GM08714 (cell line): Measurements from ENCODE around the gene LGSN.
"Not testable (repeated sequence)": the region's sequence is repeated elsewhere in the genome, so short reads cannot be mapped to it uniquely, and the experiment has no call there.

ENCODE experiments used
- H3K4me3 ChIP-seq: fragments of 200-500 bp; sonication (Bioruptor generic); 2 replicates; pipeline ENCODE4 v1.5.1; 2014; ENCODE audit warnings: mild to moderate bottlenecking, low read length, inconsistent platforms
- ZNF274 ChIP-seq: IDR thresholded peaks from 2 replicates; pipeline ENCODE4 v1.6.1; 2012; ENCODE audit warnings: mild to moderate bottlenecking, low read depth, low read length

Gene LGSN

DNA sequence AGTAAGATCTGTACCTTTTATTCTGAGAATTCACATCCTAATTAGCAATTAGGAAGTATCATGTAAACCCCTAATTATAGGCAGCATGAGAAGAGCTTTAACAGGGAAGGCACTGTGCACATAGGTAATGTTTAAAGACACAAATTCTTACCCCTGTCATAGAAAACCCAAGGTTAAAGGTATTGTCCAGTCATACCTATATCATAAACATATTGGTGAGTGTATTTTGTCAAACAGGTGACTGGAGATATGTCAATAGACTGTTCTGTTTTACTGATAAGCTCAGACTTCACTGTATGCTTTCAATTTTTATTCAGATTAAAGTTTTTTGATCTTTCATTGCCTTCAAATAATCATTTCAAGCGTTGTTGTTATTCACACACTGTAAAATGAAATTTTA, 43.8 kb downstream of the LGSN start:
- no peak overlapping the region for H3K4me3 ChIP-seq
- TF ChIP-seq ZNF274 = no peak

DNA sequence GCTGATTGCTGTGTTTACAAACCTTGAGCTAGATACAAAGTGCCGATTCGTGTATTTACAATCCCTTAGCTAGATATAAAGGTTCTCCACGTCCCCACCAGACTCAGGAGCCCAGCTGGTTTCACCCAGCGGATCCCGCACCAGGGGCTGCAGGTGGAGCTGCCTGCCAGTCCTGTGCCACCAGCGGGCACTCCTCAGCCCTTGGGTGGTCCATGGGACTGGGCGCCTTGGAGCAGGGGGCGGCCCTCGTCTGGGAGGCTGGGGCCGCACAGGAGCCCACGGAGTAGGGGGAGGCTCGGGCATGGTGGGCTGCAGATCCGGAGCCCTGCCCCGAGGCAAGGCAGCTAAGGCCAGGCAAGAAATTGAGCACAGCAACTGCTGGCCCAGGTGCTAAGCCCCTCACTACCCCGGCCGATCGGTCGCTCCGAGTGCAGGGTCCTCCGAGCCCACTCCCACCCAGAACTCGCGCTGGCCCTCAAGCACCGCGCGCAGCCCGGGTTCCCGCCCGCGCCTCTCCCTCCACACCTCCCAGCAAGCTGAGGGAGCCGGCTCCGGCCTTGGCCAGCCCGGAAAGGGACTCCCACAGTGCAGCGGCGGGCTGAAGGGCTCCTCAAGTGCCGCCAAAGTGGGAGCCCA, 44.9 kb downstream of the LGSN start:
- not testable (repeated sequence) for H3K4me3 ChIP-seq

DNA sequence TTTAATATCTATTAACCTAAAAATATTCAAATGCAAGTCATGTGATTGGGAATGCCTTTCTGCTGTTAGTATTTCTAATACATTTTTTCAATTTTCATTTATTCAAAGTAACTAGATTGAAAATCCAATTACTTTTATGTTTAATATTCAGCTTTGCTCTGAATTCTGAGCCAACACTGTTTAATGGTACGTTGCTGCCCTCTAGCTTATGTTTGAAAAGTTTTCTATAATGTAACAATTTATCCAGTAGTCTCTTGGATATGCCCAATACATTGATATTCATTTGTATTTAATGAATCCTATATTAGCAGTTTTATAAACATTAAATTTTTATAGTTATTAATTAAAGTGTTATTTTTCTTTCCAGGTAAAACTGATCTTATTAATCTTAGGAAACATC, 47.4 kb downstream of the LGSN start:
- no peak for TF ChIP-seq ZNF274
- H3K4me3 ChIP-seq = no peak overlapping the region

DNA sequence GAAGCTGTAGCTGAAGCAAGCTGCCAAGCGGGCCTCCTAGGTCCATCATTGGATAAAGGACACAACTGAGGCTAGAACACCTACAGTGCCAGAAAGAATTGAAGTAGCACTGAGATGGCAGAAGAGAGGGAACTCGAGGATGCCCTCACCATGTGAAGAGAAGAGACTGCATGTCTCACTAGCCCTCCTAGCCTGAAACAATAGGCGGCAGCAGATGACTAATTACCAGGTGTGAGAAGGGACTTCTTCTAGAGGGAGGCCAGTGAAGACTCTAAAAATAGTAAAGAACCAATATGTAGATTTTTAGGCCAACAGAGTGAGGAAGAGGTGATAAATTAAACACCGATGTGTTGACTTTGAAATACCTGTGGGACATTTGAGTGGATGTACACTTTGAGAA, 50.3 kb downstream of the LGSN start:
- no peak overlapping the region for H3K4me3 ChIP-seq
- no peak for TF ChIP-seq ZNF274

DNA sequence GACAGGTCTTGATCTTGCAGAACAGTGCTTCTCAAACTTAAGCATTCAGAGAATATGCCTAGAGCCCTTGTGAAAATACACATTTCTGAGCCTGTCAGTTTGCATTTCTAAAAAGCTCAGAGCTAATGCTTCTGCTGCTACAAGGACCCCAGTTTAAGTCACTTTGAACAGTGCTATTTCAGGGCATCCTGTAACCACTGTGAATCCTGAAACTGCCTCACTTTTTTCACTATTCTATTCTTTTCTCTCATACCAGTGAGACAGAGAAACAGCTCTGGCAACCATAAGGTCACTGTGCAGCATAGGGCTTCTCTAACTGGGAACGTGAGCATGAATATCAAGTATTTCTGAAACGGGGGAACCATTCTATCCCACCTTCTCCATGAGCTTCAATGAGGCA, 51.2 kb downstream of the LGSN start:
- no peak overlapping the region for H3K4me3 ChIP-seq
- no peak for TF ChIP-seq ZNF274

DNA sequence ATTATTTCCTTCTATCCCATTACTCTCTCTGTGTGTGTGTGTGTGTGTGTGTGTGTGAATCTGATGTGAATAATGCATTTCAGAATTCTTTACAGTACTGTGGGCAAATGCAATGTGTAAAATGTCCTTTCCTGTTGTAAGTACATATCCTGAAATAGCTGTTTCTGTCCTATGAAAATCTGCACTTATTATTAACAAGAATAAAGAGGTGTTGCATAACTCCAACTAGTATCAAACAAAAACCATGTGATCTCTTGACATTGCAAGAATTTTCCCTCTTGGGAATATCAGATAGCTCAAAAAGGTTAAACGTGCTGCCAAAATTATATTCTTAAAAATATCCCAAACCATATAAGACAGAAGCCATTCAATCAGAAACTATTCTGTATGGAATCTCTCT, 52.0 kb downstream of the LGSN start:
- no peak overlapping the region for H3K4me3 ChIP-seq
- no peak for TF ChIP-seq ZNF274

DNA sequence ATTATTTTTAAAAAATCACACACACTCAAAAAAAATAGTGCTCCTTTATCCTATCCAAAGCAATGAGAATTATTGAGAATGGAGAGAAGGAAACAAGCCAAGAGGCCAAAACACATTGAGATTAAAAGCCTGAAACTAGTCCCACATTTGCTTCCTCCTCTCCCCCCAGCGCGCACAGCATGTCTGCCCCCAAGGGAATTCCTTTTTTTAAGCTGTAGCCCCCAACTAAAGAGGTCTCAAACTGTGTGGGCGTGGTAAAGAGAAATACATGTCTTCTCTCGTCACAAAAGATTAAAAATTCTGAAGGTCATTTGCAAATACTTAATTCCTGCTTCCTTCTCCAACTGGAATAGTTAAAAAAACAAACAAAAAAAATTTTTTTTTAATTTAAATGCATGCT, 52.7 kb downstream of the LGSN start:
- no peak for TF ChIP-seq ZNF274
- H3K4me3 ChIP-seq = no peak overlapping the region

DNA sequence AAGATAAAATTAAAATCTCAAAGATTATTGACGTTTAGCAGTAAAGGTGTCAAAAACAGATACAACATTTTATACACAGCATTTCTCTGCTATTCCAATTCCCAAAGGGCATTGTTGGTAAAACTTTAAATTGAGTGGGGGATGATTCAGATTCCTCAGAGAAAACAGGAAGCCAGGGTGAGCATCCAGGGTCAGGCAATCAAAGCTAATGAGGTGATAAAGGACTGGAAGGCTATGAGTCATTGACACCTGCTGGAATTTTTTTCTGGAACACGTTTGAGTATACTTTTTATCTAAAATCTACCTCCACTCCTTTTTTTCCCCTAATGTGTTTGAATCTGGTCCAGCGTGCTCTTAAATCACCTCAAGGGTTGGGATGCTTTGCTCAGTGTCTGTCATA, 56.3 kb downstream of the LGSN start:
- no peak for TF ChIP-seq ZNF274
- H3K4me3 ChIP-seq = no peak overlapping the region

DNA sequence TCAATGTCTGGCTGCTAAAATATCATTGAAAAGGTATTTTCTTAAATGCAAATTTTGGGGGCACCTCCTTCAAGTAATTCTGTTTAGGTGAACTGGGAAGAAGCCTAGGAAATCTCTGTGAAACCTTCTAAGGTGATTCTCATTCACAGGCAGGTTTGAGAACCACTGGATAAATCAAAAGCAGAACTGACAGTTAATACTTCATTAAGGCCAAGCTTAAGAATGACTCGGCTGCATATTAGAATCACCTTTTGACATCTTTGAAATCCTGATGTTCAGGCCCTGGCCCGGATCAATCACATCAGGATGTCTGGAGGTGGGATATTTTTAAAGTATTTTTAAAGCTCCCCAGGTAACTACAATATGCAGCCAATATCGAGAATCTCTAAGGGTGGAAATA, 58.0 kb downstream of the LGSN start:
- H3K4me3 ChIP-seq = no peak overlapping the region
- TF ChIP-seq ZNF274 = no peak

DNA sequence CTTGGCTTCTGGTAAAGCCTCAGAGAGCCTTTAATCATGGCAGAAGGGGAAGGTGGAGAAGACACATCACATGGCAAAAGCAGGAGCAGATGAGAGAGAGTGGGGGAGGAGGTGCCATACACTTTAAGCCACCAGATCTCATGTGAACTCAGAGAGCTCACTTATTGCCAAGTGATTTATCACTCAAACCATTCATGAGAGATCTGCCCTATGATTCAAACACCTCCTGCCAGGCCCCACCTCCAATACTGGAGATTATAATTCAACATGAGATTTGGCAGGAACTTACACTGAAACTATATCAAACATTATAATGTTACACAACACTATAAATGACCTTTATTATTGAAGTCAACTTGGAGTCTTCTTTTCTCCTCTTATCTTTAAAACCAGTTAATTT, 60.6 kb downstream of the LGSN start:
- no peak overlapping the region for H3K4me3 ChIP-seq
- TF ChIP-seq ZNF274 = no peak

DNA sequence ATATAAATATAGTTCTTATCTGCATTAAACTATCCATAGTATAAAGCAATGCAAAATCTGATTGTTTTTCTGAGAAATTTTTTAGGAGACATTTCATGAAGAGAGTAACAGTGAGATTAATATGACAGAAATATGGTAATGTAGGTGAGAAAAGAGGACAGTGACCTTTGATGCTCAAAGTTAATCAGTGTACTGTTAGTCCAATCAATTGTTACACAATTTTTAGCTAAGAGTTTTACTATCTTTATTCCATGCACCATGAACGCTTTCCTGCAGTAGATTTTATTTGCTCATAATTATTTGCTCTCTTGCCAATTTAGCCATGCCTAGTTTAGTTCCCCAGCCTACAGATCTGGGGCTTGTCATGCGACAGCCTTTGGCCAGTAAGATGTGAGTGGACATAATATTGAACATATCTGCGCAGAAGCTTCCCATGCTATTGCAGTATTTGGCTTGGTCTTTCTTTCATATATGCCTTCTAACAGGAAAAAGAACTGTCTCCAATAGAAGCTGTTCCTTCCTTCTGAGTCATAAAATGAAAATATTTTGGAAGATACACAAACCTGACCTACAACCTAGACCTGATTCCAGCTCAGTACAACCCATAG, 69.8 kb downstream of the LGSN start:
- H3K4me3 ChIP-seq = no peak overlapping the region
- no peak for TF ChIP-seq ZNF274

DNA sequence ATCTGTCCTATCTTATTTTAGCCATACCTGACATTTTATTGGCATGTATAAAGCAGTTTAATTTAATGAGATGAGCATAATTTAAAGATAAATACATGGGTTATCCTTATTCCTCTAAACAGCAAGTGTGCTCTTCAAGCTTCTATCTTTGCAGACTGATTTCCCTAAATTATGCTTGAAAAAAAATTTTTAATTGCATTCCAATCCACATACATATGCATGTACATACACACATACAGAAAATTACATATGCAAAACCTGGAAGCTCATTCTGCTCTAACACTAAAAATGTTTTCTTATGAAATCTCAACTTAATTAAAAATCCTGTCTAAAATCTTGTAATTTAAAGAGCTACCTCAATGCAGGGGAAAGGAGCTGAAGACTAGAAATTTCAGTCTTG, 73.2 kb downstream of the LGSN start:
- TF ChIP-seq ZNF274 = no peak

DNA sequence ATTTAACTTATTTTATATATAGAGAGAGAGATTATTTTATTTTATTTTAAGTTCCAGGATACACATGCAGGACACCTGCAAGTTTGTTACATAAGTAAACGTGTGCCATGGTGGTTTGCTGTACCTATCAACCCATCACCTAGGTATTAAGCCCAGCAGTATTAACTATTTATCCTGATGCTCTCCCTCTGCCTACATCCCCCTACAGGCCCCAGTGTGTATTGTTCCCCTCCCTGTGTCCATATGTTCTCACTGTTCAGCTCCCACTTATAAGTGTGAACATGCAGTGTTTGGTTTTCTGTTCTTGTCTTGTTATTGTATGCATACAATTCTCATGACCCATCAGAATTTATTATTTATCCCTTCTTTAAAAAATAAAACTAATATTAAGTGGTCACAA, 73.9 kb downstream of the LGSN start:
- TF ChIP-seq ZNF274 = no peak
- no peak overlapping the region for H3K4me3 ChIP-seq

More for the DNA sequence above, 73.2 kb downstream of the LGSN start:
- no peak overlapping the region for H3K4me3 ChIP-seq

DNA sequence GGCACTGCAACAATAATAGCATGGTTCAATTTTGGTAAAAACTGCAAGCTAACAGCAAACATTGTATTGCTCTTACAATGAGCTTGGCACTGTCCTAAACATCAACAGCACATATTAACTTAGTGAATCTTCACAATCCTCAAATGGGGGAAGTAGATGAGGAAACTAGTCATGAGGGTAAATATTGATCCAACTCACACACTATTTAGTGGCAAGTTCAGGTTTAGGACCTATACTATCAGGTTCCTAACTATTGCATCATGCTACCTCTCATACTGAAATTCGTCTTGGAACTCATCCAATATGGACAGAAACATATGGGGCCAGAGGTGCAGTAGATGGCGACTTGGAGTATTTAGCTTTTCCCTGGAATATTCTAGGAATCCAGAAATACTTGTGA, 74.4 kb downstream of the LGSN start:
- TF ChIP-seq ZNF274 = no peak
- H3K4me3 ChIP-seq = no peak overlapping the region

DNA sequence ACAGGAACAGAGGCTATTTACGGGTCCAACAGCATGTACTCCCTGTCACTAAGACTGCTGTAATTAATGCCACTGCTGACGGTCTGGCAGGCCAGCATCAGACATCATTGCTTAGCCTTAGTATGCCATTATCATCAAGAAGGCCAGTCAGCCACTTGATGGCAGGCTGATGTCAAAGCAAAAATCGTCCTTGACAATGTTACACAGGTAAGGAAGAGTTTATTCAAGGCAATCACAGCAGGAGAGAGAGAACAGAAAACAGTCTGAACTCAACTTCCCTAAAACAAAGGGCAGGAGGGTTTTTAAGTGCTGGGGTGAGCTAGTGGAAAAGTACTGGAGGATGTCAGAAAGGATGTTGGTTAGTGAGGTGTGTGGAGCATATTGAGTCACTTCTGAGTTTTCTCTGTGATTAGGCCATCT, 83.4 kb downstream of the LGSN start:
- TF ChIP-seq ZNF274 = no peak
- no peak overlapping the region for H3K4me3 ChIP-seq

DNA sequence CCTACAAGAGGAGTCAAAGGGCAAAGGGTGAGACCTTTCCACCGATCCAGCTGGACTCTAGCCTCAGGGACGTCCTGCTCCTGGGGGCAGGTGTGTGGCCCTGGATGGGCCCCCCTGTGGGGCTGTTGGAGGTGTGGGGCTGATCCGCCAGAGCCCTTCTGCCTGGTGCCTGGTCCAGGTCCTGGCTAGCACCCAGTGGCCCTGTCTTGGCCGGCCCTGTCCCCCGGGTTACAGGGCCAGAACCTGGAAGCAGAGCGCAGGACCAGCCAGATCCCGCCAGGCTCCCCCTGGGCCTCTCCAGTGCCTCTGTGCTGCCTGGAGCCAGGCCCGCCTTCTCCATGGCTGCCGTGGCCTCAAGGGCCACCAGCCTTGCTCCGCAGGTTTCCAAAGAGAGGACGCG, 89.3 kb downstream of the LGSN start:
- not testable (repeated sequence) for H3K4me3 ChIP-seq

DNA sequence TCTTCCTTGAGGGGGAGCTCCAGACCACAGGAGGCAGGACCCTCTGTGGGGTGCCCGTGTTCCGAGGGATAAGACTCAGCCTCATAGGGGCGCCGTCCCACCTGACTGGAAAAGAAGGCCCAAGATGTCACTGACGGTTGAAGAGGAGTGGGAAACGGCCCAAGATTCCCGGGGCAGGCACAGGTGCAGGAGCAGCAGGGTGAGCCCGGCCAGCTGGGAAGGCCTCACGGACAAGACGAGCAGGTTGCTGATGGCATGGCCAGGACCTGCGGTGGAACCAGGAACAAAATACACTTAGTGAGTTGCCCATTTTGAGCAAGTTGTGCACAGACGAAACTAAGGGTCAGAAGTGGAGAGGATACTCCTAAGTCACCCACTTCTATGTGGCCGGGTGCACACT, 89.8 kb downstream of the LGSN start:
- H3K4me3 ChIP-seq = not testable (repeated sequence)

DNA sequence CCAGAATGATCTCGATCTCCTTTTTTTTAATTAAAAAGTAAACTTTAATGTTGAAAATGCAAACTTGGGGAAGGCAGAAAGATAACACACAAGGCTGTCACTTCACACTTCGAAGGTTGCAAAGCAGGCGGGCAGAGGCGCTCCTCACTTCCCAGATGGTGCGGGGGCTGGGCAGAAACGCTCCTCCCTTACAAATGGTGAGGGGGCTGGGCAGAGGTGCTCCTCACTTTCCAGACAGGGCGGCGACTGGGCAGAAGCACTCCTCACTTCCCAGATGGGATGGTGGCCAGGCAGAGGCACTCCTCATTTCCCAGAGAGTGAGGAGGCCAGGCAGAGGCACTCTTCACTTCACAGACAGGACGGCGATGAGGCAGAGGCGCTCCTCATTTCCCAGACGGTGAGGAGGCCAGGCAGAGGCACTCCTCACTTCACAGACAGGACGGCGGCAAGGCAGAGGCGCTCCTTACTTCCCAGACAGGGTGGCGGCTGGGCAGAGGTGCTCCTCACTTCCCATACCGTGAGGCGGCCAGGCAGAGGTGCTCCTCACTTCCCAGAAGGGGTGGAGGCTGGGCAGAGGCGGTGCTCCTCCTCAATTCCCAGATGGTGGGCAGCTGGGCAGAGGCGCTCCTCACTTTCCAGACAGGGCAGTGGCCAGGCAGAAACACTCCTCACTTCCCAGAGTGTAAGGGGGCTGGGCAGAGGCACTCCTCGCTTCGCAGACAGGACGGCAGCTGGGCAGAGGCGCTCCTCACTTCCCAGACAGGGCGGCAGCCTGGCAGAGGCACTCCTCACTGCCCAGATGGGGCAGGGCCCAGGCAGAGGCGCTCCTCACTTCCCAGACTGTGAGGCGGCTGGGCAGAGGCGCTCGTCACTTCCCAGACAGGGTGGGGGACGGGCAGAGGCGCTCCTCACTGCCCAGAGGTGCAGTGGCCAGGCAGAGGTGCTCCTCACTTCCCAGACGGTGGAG, 91.6 kb downstream of the LGSN start:
- H3K4me3 ChIP-seq = not testable (repeated sequence)

DNA sequence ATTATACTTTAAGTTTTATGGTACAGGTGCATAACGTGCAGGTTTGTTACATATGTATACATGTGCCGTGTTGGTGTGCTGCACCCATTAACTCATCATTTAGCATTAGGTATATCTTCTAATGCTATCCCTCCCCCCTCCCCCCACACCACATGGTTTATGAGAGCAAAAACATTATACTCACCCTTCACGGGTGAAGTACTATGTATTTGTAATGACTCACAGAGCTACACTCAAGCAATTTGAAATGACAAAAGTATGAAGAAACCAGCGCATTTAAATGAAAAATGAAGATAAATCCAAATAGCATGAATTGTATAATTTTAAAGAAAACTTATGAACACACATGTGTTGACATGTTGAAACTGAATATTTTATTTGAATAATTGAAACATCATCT, 93.8 kb downstream of the LGSN start:
- not testable (repeated sequence) for H3K4me3 ChIP-seq
